HUDEP-2 (cell line): ENCODE measurements around the gene APBA1.
A peak's percentile ranks its signal among the peaks of the same experiment; 100 is the strongest.

Experiments used
- DNase-seq, 76 experiments: peaks; one replicate each; lab custom pipeline; 2025; ENCODE audit not compliant: unreplicated experiment in 76 of 76; lab: John Stamatoyannopoulos, UW

APBA1 gene

GRCh38 chr9:69671879-69672595 lies at the start of gene APBA1:
APBA1 (minus strand) TSS chr9:69672371.
- peak in 17 of 76 experiments; percentile 2 to 39 (median 11) for DNase-seq

DNA sequence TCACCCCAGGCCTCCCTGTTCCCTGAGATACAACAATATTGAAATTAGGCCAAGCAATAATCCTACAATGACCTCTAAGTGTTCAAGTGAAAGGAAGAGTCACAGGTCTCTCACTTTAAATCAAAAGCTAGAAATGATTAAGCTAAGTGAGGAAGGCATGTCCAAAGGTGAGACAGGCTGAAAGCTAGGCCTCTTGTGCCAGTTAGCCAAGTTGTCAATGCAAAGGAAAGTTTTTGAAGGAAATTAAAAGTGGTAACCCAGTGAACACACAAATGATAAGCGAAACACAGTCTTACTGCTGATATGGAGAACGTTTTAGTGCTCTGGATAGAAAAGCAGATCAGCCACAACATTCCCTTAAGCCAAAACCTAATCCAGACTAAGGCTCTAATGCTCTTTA lies 47.8 kb upstream of the APBA1 start:
- DNase-seq: no peak

GRCh38 chr9:69719367-69719766 lies 47.2 kb upstream of the APBA1 start:
- DNase-seq: peak in 4 of 76 experiments; percentile 3 to 24 (median 4)

DNA sequence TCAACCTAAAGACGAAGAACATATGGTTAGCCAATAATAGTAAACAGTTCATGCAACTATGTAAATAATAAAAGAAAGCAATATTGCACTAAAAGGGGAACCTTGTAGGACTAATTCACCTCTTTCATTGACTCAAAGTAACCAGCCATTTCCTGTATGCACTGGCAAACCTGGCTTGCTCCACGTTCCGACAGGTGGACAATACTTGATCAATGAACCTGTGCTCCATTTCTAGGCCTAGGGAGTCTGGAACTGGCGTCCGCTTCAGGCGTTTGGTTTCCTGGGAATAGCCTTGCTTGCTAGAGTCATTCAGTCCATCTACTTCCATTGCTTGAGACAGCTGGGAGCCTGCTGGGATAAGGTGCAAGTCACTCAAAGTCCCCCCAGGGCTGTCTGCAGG lies 46.0 kb upstream of the APBA1 start:
- peak in 1 of 76 experiments; percentile 1 for DNase-seq

GRCh38 chr9:69715825-69716224 lies 43.7 kb upstream of the APBA1 start:
- DNase-seq: no peak

DNA sequence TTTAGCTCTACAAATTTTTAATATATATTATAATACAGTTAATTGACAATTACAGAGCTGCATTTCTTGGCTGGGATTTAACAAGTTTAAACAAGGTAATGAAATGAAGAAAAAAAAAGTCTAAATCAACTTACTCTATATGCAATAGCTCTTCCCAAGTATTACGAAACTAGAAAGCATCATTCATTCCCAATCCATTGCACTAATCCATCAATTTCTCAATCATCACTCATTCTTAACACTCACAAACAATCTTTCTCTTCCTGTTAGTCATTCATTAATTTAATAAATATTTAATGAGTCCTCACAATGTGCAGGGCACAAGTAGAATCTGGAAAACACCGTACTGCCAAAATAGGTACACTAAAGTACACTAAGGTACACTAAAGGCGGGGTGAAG lies 42.9 kb upstream of the APBA1 start:
- no peak for DNase-seq

GRCh38 chr9:69697475-69697874 lies 25.3 kb upstream of the APBA1 start:
- no peak for DNase-seq

DNA sequence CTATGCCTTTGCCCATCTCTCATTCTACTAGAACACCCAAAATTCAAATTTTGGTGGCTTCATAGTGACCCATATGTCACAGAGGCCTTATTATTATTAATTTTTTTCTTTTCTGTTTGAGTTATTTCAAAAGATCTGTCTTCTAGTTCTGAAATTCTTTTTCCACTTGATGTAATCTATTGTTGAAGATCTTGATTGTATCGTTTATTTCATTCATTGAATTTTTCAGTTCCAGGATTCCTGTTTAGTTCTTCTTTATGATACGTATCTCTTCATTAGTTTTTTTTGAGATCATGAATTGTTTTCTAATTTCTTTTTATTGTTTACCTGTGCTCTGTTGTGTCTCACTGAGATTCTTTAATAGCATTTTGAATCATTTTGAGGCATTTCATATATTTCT lies 24.6 kb upstream of the APBA1 start:
- DNase-seq: no peak

DNA sequence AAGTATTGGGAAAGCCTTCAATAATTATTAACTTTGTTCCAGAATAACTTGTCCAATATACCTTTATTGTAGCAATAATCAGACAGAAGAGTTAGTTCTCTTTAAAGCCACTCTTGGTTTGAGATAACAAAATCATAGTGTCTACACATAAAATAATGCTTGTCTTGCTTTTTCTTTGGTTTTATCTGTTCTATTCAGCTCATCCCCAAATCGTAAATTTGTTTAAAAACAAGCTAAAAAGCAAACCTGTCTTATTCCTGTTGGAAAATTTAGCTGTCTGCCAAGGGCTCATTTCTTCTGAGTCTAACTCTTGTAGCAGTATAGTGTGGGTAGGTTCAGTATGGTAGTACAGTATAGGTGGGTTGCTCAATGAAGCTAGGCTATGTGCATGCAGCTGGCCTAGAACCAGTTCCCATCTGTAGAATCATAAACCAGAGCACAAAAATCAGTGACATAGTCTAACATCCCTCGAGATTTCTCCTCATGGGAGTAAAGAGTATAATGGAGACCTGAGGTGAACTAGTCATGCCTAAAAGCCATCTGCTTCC lies 17.9 kb upstream of the APBA1 start:
- no peak for DNase-seq

- no peak for DNase-seq
Measured at GRCh38 chr9:69683927-69684326, 11.8 kb upstream of the APBA1 start.

GRCh38 chr9:69678843-69679538 lies 6.8 kb upstream of the APBA1 start:
- DNase-seq: no peak

DNA sequence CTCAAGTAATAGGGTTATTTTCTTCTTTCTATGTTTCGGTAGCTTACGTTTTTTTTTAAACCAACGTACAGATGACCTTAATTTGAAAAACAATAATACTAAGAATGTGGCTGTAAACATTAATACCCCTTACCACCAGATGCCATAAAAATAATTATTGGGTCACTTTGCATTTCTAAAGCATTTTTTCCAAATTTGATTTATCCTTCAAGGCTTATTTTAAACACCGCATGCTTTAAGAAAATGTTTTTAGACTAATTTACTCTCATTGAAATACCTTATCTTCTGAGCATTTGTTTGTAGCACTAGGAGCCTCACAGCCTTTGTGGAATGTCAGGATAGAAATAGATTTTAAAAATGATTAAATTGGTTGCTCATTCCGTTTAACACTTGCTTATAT lies 5.8 kb upstream of the APBA1 start:
- no peak for DNase-seq

DNA sequence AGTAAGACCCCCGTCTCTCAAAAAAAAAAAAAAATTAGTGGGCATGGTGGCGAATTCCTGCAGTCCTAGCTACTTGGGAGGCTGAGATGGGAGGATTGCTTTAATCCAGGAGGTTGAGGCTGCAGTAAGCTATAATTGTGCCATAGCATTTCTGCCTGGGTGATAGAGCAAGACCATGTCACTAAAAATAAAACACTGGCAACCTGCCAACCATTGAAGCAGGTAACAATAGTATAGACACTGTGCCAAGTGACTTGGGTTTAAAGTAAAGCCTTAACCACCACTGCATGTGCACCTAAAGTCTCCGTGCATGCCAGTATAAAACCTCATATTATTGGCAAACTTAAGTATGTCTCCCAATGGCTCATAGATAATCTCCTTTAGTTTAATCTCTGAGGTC lies 3.4 kb upstream of the APBA1 start:
- no peak for DNase-seq

GRCh38 chr9:69674716-69675438 lies 2.7 kb upstream of the APBA1 start:
- DNase-seq: no peak

DNA sequence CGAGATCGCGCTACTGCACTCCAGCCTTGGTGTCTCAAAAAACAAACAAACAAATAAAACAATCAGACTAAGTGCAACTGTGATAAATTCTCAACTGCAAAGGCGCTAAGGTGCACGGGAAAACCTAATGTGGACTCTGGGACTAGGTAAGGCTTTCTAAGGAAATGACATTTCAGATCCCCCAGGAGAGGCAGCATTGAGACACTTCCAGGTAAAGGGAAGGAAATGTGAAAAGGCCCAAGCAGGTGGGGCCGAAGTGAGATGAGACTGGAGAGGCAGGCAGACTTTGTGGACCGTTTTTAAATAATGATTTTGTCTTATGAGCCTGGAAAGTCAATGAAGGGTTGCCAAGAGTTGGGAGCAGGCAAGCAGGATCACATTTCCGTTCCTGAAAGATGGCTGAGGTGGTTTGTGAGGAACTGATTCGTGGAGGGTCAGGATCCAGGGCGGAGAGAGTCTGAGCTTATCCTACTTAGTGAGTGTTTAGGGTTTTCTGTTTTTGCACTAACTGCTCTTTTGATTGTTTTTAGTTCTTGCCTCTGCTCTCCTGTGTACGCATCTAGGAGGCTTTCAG lies 2.0 kb upstream of the APBA1 start:
- DNase-seq: peak in 1 of 76 experiments; percentile 6

- no peak for DNase-seq
Measured at GRCh38 chr9:69673311-69673640, 1.1 kb upstream of the APBA1 start.

DNA sequence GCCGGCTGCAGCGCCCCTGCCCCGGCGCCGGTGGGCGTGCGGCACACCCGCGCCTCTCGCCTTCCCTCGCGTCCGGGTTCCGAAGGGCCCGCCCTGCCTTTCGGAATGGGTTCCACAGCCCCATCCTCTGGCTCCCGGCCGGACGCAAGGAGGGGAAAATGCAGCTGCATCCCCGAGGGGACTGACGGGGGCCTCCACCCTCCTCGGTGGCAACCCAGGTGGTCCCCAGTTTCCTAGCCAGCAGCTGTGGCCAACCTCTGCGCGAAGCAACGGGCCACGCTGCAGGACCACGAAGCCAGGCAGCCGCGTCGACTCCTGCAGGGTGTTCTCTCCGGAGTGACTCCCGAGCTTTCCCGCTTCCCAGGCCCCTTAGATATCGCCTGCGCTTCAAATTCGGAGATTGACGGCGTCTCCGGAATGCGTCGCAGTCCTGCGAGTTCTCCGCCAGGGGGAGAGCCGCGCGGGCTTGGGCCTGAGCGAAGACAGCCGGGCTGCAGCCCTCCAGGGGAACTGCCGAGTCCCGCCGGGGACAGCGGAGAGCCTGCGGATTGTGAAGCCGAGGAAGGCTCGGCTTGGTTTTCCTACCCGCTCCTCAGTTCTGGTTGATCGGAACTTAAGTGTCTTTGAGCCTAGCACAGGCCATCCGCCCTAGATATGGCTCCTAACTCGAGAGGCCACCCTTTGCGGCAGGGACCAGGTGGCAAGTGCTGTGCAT lies 582 bp upstream of the APBA1 start:
- peak in 67 of 76 experiments; percentile 11 to 76 (median 56) for DNase-seq

GRCh38 chr9:69671311-69671878 lies 776 bp downstream of the APBA1 start:
- no peak for DNase-seq

DNA sequence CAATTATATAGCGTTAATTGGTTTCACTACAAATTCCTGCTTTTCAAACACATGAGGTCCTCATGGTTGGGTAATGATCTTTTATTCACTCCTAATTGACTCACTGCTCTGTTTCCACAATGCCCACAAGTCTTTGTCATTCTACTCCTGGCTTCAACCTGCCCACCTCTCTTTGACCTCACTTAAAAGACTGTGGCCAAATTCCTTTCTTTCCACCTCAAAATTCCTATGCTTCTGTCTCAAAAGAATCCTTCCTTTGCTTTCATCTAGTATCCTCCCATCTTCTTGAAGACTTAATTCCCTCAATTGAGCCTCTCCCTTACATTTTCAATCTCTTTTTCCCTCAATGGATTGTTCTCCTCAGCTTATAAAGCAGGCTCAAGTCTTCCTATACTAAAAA lies 4.9 kb downstream of the APBA1 start:
- DNase-seq: no peak

DNA sequence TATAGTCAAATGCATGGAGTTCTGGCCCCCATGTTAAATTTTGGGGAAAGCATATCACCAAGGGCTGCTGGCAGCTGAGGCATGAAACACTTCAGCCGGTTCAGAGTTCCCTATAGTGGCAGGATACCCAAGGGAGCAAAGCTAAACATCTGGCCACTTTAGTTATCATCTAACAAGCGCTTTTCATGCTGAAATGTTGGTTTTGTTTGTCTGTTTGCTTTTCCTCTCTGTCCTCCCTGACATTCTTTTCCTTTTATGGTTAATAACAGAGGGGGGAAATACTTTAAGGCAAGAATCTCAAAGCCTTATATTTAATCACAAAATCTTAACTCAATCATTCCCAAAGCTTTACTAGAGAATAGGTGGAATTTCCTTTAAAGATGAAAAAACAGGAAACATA lies 11.9 kb downstream of the APBA1 start:
- DNase-seq: no peak
